GM18861 (cell line): ENCODE results near the gene PKHD1.

ENCODE experiments used
- ATAC-seq: cut with Tn5 transposase; IDR thresholded peaks from one replicate; pipeline ENCODE4 v1.9.1; 2021; ENCODE audit not compliant: unreplicated experiment

Gene PKHD1

DNA sequence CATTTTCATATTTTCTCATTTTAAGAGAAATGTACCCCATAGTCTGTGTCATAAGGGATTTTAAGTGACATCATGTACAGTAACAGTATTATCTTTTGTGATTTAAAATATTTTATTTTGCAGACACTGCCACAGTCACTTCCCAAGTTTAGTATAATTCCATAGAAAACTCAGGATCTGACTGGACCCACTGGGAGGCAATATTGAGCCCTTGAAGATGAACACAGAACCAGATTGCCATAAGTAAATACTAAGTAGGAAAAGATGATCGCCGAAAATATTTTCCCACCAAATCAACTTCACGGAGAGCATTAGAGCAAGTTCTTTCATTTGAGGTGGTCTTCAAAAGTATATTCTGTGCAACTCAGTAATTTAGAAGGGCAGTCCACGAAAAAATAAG lies 17.6 kb upstream of the PKHD1 start:
- ATAC-seq: no peak

DNA sequence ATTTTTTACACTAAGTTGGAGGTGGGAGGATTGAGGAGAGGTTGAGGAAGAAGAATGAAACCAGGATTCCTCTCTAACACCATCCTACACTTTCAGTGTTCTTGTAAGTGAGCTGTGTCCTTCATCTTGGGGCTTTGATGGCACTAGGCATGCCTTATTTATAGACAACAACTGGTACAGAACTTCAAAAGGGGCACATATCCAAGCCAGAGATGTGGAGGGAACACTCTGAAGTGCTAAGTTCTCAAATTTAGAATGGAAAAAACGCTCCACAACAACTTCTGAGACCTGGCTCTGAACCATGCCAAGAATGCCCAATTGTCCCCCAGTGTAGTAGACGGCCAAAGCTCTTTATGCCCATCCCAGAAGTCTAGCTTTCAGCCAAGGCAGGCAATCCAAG lies 16.2 kb upstream of the PKHD1 start:
- no peak for ATAC-seq

DNA sequence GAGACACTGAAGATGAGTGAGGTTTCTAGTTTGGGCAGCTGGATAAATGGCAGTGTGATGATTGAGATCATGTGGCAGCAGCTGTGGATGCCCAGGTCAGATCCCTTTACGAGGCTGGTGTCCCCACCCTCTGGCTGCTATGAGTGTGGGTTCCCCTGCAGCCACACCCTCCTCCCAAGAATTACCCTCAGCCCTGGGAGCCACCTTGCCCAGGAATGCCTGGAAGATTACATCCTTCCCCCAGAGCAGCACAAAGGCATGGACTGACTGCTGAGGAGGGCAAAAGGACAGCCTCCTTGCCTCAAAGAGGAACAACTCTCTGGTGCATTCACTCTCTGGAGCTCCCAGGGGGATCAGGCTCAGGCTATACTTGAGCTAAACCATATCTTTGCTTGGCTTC lies 15.0 kb upstream of the PKHD1 start:
- no peak for ATAC-seq

DNA sequence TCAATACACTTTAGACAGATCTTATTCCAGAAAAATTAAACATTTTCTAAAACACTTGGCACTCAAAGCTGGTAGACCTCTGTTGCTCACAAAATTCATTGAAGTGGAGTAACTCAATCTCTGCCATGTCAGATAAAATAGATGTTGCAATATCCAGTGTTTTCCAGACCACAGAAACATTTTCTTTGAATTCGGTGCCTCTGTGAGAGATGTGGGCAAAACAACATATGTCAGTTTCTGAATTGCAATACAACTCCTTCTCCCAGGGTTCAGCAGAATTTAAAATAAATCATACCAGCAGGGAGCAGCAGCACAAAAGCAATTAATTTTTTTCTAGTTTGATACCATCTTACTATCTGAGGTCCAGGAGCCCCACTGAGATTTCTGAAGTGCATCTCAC lies 11.3 kb upstream of the PKHD1 start:
- ATAC-seq: no peak

DNA sequence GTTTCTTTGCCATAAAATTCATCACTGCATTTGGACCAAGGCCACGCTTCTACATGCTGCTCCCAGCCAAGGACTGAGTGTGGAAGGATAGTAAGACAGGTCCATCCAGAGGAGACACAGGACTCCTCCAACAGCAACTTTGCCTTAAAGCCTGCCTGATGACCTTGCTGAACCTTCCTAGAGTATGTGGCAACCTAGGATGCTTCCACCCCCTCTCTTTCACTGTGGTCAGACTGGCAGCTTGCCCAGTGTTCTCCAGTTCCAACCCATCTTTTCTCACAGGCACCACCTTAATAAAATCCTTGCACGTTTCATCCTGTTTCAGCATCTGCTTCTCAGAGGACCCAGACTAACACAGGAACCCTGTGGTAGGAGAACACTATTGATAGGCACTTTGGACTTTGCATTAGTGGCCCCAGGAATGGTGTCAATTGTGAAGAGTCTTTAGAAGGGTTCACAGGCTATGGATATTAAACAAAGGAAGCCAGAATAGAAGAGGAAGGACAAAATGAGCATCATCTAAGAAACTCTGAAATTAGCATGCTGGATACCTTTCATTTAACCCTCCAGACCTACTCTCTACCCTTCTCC lies 2.4 kb upstream of the PKHD1 start:
- no peak for ATAC-seq

DNA sequence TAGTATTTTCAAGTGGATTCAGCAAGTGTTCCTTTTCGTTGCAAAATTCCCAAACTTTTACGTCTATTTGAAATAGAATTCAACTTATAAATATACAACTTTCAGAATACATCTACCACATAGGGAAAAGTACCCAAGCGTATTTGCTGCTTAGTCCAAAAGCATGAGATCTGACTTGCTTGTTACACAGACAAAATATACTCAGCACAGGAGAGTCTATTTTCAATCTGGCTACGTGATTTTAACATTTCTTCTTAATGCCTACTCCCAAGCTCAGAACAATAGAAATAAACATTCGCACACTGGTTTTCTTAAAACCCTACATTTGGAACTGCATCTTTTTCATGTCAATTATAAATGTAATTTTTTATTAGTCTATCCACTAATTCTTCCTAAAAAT lies 672 bp downstream of the PKHD1 start:
- no peak for ATAC-seq

DNA sequence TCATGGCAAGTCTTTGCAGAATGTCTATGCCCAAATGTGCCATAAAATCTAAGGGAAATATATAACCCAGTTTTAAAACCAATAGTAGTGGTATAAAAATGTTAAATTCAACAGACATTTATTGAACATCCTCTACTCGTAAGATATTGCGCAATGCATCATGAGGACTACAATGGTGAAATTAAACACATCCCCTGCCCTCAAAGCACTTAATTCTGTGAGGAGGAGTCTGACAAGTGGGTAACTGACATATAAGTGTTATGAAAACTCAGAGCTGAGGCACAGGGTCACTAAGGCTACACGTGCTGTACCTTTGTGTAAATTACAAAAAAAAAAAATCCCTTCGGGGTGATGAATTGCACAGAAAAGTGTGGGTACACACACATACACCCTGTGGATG lies 6.2 kb downstream of the PKHD1 start:
- no peak for ATAC-seq

DNA sequence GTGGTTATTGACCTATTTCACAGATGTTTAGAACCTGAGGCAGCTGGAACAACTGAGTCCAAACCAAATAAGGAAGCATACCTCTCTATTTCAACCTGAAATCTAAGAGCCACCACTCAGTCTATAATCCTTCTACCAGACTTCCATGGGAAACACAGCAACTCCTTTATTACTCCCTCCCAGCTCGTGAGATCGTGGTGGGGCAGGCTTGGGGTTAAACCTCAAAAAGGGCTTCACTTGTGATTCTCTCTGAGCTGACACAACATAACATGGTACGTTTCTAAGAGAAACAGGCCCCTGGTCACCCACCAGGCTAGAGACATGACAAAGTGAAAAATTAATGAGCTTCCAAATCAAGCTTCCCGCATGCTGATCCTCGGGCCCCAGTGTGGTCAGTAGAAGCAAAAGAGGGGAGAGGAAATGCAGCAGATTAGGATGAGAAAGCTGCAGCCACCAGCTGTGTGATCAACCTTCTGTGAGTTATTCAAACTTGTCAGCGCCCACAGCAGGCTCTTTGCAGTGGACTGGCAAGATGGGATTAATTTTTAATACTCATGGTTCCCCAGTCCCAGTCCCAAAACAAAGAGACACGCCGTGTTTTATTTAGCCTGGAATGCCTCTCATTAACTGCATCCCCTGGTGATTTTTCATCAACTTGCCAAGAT lies 9.3 kb downstream of the PKHD1 start:
- ATAC-seq: no peak

DNA sequence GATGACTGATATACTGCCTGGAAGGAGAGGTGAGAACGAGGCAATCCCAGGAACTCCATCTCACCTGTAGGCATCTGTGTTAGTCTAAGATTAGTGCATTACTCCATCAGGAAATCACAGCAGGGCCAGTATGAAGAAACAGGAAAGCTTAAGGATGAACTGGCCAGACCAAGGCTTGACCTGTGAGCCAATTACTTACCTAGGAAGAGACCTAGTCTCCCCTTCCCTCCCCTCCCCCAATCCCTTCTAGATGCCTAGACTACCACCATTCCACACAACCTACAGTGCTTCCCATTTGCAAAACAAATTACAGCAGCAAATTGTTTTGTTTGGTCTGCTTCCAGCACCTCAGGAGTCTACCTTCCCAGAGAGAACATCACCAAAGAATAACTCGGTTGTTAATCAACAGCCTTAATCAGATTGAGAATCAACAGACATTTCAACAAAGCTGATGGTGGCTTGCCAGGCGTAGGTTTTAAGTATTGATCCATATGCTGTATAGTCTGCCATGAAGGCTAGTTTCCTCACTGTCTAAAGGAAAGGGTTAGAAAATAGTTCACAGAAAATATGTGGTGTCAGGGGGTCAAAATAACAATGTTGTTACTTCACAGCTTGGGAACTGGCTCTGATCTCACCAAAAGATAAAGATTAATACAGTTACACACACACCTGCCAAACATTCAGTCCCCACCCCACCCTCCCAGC lies 10.1 kb downstream of the PKHD1 start:
- ATAC-seq: no peak

DNA sequence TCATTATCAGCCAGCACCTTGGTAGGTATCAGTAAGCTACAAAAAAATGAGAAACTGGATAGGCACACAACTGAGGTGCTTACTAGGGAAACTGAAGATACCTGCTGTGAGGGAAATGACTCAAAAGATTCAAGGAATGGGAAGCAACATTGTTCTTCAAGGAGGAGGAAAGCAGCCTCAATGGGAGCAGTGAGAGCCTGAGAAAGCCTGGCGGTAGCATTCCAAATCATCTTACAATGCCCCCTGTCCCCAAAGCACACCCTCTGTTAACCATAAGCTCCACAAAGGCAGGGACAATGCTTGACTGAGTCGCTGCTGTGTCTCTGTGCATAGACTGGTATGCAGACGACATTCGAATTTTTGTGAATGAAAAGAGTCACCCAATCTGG lies 10.6 kb downstream of the PKHD1 start:
- no peak for ATAC-seq

DNA sequence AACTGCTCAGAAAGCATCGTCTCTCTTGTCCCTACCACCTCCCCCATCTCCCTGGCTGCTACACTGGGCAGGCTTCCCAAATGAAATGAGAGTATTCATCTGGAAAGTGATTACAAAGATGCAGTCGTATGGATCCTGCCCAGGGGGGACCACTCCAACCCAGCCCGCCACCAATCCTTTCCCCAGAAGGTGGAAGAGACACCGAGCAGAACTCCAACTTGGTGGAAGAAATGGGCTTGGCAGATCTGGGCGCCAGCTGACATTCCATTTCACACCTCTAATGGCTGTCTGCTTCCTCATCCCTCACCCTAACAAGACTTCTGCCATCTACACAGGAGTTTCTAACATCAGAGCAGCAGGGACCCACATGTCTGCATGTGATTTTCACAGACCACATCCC lies 12.7 kb downstream of the PKHD1 start:
- no peak for ATAC-seq

DNA sequence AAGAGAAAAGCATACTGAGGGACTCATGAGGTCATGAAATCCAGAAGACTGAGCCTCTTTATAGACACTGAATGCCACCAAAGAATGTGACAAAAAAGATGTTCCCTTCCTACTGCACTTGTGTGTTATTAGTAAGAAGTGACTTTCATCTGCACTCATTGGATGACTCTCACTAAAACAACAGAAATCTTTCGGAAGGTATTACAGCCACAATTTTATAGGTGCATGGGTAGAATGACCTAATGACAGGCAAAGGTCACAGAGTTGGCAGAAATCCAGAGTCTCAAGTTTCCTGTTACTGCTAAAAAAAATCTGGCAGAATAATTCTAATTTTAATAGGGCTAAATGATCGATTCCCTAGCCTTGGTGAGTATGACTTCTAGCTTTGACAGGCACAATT lies 13.3 kb downstream of the PKHD1 start:
- ATAC-seq: no peak

DNA sequence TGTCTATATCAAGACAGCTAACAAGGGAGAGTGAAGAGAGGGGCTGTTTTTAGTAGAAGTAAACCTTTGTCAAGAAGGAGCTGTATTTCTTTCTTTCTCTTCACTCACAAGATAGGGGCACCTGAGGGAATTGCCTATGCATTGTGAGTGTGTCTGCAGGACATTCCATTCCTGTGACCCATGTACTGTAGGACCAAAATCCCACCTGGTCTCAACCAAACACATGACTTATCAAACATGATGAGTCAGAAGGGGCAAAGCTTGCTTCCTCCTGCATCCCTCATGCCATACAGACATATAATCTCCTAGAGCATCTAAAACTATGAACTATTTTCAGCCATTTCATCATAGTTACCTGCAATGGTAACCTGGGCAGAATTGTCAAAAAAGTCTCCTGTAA lies 21.8 kb downstream of the PKHD1 start:
- ATAC-seq: no peak

DNA sequence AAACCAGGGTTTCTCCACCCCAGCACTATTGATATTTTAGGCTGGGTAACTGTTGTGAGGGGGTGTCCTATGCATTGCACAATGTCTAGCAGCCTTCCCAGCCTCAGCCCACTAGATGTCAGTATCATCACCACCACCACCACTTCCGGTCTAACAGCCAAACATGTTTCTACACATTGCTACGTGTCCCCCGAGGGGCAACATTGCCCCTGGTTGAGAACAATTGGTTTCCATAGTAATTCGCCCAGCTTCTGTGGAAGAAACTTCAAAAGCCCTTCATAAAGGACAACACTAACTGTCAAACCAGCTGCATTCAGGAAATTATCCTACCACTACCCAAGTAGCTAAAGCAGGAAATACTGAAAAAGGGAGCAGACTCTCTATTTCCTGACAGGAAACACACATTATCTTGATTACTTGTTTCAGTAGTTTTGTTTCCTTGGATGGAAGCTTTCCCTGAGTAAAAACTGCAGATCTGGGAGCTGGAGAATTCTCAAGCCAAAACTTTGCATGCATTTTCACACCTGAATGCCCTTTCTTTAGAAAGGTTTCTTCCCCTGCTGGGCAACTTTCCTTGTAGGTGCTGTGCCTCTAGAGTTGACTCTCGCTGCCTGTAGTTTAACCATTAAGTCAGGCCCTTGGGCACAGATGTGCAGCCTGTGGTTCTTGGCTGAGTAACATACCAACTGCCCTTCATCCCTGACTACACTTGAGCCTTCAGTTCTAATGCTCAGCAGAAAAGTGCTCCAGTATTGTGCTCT lies 23.6 kb downstream of the PKHD1 start:
- peak; percentile 96 for ATAC-seq

DNA sequence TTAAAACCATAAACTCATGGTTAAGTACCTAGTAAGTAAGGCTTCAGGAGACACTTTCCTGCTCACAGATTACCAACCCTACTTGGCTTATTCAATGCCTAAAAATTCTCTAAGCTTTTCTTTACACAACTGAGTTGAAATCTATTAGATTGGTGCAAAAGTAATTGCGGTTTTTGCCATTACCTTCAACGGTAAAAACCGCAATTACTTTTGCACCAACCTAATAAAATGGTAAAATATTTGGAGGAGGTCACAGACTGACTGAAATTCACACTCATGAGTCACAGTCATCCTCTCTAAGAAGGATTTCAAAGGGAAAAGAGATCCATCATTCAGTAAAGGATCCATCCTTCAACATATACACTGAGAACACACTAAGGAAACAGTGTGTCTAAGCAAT lies 25.9 kb downstream of the PKHD1 start:
- ATAC-seq: no peak

DNA sequence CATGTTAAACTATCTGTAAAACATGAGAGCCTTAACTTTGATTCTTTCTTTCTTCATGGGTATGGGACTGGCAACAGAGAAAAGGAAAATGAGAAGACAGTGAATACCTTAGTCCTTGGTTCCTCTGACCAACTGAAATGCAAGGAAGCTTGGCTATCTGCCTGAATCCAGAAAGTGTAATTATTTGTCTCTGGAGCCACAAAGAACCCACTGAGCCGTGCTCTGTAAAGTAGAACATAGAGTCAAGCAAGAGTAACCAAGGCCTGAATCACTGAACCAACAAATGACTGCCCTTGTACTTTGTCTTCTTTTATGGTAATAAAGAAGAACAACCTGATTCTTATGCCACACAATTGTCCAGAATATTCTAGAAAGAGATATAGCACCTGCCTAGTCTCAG lies 27.6 kb downstream of the PKHD1 start:
- no peak for ATAC-seq

DNA sequence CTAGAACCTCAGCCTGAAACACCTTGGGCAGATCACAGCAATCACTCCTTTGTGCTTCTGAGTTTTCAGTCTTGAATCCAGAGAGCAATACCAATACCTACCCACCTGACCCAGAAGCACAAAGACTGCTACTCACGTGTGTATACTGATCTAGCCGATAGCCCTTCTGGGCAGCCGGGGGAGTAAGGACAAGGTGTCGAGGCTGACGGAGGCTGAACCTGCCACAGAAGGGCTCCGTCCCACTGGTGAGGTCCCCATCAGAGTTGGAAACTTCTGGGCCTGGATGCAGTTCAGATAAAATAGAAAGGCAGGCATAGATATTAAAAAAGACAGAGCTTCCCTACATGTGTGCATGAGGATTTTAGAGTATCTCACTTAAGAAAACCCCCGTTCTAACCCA lies 32.0 kb downstream of the PKHD1 start:
- ATAC-seq: no peak

DNA sequence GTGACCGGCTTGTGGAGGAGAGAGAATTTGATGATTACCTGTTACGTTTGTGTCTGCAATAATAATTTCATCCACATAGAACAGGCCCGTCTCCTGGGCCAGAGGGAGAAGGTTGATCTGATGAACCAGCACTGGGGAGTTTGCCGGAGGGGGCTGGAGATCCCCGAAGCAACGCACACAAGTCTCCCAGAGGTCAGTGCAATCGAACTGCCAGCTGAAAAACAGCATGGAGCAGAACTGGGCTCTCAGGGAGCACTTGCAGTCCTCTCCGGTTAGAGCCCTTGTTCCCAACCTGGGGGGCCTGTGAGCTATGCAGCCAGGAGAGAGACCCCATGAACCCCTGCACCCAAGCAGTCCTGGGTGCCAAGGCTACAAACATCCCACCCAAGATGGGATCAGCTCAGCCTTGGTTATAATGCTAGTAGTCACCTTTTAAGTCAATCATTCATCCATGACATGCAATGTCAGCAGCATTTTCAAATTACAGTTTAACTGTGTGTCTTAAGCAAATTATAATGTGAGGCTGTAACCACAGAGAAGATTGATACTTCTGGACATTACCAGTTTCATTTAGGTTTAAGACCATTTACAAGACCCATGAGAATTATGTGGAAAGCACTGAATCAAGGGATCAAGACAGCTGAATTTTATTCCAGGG lies 34.2 kb downstream of the PKHD1 start:
- ATAC-seq: no peak

DNA sequence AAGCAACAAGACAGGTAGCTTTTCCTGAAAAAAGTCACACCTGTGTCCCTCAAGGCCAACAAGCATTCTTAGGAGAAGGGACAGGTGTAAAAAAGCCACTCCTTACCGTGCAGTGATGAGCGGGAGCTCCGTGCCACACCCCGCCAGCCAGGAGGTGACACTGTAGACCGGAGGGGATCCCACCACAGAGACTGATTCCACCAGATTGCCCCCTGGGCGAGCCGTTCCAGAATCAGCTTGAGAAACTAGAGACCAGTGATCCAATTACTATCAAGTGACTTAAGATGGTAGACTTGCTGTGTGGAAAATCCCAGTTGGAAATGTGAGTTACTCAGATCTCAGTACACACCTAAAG lies 37.4 kb downstream of the PKHD1 start:
- no peak for ATAC-seq

DNA sequence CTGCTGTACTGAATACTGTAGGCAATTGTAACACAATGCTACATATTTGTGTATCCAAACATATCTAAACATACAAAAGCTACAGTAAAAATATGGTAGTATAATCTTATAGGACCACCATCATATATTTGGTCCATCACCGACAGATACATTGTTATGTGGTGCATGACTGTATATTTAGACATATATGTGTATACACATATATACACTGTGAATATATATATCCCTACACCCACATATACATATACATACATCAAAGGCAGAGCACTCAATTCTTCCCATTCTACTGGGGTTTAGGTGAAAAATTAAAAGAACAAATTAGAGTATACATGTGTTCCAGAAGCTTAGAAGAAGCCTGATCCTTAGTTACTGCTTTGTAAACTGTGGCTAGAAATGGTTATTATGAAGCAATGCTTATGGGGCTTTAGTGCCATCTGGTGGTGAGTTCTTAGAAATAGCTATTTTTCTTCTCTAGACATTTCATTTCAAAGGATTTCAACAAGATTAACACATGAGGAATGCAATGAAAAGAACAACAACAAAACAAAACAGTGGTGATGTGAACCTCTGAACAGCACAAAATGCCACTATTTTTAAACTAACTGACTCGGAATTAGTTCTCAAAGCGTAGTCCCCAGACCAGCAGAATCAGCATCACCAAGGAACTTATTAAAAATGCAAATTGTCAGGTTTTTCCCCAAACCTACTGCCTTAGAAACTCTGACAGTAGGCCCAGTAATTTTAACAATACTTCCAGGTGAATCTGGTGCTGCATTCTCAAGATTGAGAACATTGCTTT lies 38.0 kb downstream of the PKHD1 start:
- no peak for ATAC-seq

DNA sequence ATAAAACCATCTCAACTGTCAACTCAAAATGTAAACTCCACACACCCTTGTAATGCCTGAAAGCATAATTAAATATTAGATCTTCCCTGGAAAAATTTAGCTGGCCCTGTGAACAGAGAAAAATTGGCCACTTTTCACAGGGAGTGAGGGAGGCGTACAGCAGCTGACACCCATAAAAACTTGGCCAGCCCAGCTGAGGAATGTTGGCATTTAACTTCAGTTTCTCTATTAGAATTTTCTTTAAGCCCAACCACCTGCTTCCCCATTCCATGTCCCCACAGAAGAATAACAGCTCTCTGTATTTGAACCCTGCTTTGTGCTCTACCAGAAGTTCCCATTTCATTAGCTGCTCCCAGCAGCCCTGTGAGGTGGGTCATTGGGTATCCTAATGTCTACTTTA lies 41.0 kb downstream of the PKHD1 start:
- no peak for ATAC-seq
